GM21515 (cell line): Measurements from ENCODE around the gene METRN.
"Not testable (repeated sequence)": the region's sequence is repeated elsewhere in the genome, so short reads cannot be mapped to it uniquely, and the experiment has no call there.

ENCODE experiments used
- ATAC-seq: cut with Tn5 transposase; IDR thresholded peaks from one replicate; pipeline ENCODE4 v1.9.1; 2021; ENCODE audit not compliant: unreplicated experiment

The METRN gene

GRCh38 chr16:734208-734980, 19.5 kb downstream of the METRN start:
- ATAC-seq: no peak

GRCh38 chr16:734981-735881, 20.3 kb downstream of the METRN start:
- ATAC-seq: no peak

DNA sequence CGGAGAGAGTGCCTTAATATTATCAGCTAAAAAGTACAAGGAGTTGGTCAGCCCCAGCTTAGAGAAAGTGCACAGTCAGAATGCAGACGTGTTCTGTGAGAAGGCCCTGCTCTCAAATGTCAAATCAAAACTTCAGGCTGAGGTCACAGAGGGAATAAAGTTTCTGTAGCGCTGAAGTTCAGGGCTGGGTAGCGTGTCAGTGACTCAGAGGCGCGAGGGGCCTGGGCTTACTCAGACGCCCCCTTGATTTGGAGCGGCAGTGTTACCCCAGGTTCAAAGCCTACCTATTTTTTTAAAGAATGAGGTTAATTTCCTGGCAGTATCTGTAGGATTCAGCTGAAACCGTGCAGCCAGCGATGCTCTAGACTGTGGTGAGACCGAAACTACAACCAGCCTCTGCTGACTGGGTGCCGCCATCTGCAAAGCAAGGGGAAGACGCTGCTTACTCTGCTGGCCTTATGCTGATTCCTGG, 21.1 kb downstream of the METRN start:
- ATAC-seq: no peak

- ATAC-seq: no peak
Observed at GRCh38 chr16:736936-737481, 22.1 kb downstream of the METRN start.

DNA sequence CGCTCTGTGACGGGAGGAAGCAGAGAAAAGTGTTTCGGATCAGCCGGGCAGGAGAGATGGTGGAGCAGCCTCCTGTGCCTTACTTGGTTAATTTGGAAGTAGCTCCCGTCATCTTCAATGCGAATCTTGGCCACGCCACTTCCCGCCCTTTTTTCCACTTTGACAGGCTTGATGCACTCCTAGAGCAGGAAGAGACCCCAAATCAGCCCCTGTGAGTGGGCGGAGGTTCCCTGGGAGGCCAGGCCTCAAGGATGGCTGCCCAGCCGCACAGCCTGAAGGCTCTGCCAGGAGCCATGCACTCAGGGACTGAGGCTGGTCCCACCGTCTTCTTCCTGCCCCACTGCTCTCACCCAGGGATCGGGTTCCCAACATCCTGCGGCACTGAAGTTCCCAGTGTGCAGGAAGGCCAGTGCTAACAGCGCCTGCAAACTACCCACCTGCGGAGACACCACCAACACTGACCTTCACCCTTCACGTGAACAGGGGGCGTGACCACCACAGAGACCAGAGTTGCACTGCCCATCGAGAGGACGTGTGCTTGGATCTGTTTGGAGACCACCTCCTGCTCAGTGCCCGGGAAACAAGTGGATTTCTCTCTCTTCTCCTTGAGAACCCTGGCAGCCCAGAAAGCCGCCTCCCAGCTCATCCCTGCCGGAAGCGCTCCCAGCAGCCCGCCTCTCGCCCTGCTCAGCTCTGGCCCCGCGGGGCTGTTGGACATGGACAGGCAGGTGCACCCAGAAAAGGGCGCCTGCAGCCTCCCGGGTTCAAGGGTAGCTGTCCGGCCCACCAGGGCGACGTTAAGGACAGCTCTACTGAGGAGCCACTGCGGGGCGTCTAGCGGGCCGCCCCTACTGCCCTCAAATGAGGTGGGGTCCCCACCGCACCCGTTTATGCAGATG, 24.9 kb downstream of the METRN start:
- no peak for ATAC-seq

DNA sequence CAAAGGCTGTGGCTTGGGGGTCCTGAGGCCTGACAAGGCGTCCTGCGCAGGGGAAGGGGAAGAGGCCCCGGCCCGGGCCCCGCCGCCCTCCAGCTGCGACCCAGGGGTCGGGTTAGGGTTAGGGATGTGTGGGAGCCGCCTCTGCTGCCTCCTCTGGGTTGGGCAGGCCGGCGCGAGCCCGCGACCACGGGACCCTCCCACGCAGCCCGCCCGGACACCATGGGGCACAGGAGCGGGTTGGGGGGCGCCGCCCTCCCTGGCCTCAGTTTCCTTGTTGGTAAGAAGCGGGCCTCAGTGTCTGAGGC, 25.5 kb downstream of the METRN start:
- ATAC-seq: peak; percentile 3

DNA sequence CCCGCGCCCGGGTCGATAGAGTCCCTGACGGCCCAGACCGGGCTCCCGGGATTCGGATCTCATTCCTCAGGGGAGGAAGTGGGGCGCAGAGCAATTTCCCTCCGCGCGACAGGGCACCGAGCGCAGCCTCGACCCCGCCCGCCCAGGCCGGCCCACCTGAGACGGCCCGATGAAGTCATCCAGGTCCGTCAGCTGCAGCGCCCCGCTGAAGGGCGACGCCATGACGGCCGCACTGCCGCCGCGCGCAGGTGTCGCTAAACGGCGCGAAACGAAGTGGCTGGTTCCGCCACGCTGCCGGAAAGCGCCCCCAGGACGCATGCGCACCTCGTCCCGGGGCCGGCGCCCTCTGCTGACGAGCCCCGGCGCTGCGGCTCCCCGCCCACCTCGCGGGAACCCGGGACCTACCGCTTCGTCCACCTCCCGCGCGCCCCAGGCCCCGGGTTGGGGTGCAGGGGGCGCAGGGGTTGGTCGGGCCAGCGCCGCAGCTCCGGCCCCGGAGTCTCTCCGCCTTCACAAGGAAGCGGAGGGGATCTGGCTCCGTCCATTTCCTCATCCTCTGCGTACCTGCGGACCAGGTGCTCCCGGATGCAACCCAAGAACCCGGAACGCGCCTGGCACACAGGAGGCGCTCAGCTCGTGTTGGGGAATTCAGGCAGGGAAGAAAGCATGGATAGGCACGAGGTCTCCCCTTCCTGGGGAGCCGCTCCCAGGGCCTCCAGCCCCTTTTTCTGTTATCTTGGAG, 26.0 kb downstream of the METRN start, which contains the start of gene CIAO3:
Gene CIAO3, minus strand, starts transcription at position 234 of the 742 bp plus-strand sequence. Its CDS starts 12 bp downstream, at position 222.
- ATAC-seq: peak; percentile 67

DNA sequence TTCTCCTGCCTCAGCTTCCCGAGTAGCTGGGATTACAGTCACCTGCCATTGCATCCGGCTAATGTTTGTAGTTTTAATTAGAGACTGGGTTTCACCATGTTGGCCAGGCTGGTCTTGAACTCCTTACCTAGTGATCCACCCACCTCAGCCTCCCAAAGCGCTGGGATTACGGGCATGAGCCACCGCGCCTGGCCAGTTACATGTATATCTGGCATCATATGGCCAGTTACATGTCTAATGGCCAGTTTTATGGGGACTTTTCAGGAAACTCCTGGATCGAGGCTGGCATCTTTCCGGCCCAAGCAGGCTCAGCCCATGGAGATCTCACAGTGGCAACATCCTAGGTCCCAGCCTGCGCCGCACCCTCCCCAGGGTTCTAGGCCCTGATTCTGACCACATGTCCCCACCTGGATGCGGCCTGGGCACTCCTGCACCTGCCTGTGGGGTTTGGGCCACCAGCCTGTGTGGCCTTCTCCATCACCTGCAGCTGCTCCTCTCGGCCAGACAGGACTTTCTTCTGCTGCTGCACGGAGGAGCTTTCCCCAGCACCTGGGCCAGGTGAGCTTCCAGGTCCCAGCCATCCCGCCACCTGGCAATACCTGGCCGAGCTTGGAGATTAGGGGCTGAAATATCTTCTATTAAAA, 27.2 kb downstream of the METRN start:
- no peak for ATAC-seq

- ATAC-seq: not testable (repeated sequence)
Observed at GRCh38 chr16:742894-743293, 28.0 kb downstream of the METRN start.

DNA sequence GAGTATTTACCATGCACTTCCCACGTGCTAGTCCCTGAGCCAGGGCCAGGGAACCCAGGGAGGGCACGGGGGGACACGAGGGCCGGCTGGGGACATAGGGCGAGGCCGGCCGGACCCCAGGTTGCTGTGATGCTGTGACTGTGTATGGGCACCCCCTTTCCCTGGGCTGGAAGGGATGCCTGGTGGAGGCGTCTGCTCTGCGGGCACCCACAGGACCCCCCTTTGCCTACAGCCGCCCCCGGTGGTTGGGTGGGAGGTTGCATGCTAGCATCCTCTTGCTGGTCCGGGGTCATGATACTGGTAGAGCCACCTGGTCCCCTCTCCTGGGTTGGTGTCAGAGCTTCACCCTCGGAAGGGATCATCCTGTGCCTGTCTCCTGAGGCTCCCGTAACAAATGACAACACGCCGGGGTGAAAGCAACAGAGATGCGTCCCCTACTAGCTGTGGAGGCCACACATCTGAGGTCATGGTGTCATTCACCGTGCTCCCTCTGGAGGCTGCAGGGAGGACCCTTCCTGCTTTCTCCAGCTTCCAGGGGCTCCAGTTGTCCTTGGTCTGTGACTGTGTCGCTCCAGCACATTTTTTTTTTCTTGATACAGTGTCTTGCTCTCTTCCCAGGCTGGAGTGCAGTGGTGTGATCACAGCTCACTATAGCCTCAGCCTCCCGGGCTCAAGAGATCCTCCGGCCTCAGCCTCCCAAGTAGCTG, 29.0 kb downstream of the METRN start:
- no peak for ATAC-seq

GRCh38 chr16:745739-746138, 30.8 kb downstream of the METRN start:
- ATAC-seq: no peak

- no peak for ATAC-seq
Observed at GRCh38 chr16:746637-747036, 31.7 kb downstream of the METRN start.

DNA sequence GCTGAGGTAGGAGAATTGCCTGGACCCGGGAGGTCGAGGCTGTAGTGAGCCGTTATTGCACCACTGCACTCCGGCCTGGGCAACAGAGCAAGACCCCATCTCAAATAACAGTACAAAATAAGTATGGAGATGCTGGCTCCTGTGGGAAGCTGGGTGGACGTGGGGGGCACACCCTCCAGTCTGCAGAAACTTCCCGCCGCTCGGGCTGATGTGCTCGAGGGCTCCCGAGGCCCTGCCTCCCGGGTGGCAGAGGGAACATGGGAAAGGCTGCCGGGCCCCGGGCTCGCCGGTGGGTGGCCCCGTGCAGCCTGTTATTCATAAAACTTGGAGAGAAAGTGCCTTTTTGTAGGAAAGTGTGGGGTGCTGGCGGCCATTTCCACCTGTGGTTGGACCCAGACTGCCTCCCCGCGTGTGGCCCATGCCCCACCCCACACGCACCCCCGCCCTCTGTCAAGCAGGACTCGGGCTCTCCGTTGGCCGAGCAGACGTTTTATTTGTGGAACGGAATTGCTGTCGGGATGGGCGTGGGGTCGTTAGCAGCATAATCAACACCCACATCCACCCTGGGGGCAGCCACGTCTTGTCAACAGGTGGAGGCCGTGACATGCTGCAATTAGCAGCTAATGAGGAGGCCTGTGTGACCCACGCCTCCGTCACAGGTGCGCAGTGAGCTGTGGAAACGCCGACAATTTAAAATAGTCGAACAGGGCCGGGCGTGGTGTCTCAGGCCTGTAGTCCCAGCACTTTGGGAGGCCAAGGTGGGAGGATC, 33.2 kb downstream of the METRN start:
- no peak for ATAC-seq

DNA sequence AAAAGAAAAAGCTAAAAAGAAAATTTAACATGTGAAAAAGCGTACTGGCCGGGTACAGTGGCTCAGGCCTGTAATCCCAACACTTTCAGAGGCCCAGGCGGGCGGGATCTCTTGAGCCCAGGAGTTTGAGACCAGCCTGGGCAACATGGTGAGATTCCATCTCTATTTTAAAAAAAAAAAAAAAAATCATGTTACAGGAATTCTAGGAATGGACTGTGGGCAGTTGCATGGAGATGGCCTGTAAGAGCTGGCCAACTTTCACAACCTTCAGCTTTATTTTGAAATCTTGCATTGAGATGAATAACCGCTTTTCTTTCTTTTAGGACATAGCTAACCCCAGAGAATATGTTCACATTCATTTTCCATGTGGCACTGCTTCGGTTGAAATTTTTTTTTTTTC, 34.1 kb downstream of the METRN start:
- no peak for ATAC-seq

- no peak for ATAC-seq
Observed at GRCh38 chr16:750485-750884, 35.6 kb downstream of the METRN start.

GRCh38 chr16:751152-752006, 36.5 kb downstream of the METRN start:
- no peak for ATAC-seq

GRCh38 chr16:752007-752312, 37.0 kb downstream of the METRN start:
- no peak for ATAC-seq
